Upper lobe of left lung (tissue), 6 donors: ENCODE measurements around the gene SLC9A9. TPM values are rescaled to one million over a fixed set of nuclear protein-coding genes. Genes with fewer than 3 reads are reported as not detected.

Source experiments
- ATAC-seq, 2 donors: fragments of 200-7000 bp; cut with Tn5 transposase; one replicate each; pipeline ENCODE4 v1.9.1; 2022; ENCODE audit warnings: mild to moderate bottlenecking in 2 of 2, moderate library complexity in 2 of 2; ENCODE audit not compliant: low FRiP score in 2 of 2
- DNase-seq, 2 donors: peaks; one replicate each; pipeline ENCODE4 v3.0.0-alpha.2; 2019 to 2020
- H3K27ac ChIP-seq, 4 donors: fragments of 200-600 bp; sonication (generic); one replicate each; pipeline ENCODE4 v1.5.1; 2016 to 2019
- H3K27me3 ChIP-seq, 4 donors: fragments of 200-600 bp; sonication (generic); one replicate each; pipeline ENCODE4 v1.5.1; 2017 to 2019
- H3K36me3 ChIP-seq, 4 donors: fragments of 200-600 bp; sonication (generic); one replicate each; pipeline ENCODE4 v1.5.1; 2016 to 2019
- H3K4me1 ChIP-seq, 4 donors: fragments of 200-600 bp; sonication (generic); one replicate each; pipeline ENCODE4 v1.5.1; 2018 to 2019
- H3K4me3 ChIP-seq, 4 donors: fragments of 200-600 bp; sonication (generic); one replicate each; pipeline ENCODE4 v1.5.1; 2017 to 2019; ENCODE audit warnings: mild to moderate bottlenecking in 2 of 4, moderate library complexity in 1 of 4
- H3K9me3 ChIP-seq, 4 donors: fragments of 200-600 bp; sonication (generic); one replicate each; pipeline ENCODE4 v1.5.1; 2018 to 2019
- CTCF ChIP-seq, 6 experiments: fragments of 450-650 bp in 4 of 6; fragments of 200-600 bp in 2 of 6; sonication (generic) in 2 of 6; IDR thresholded peaks; one replicate each; pipeline ENCODE4 v1.5.1; 2016 to 2019; ENCODE audit warnings: antibody characterized with exemption in 6 of 6
- EP300 ChIP-seq, 4 donors: sonication (generic); formaldehyde crosslinking; IDR thresholded peaks; one replicate each; pipeline ENCODE4 v1.5.1; 2017; ENCODE audit warnings: antibody characterized with exemption in 4 of 4, control low read depth in 2 of 4
- POLR2A ChIP-seq, 4 donors: fragments of 450-650 bp; IDR thresholded peaks; one replicate each; pipeline ENCODE4 v1.5.1; 2016 to 2017; ENCODE audit warnings: antibody characterized with exemption in 4 of 4, mild to moderate bottlenecking in 2 of 4
- POLR2AphosphoS5 ChIP-seq, 2 donors: sonication (generic); formaldehyde crosslinking; IDR thresholded peaks; one replicate each; pipeline ENCODE4 v1.5.1; 2017; ENCODE audit warnings: antibody characterized with exemption in 2 of 2
- WGBS, 2 donors: methylation state at CpG; one replicate each; pipeline ENCODE4 v1.1.5; 2017 to 2018; 5-methylcytosine and 5-hydroxymethylcytosine counted together
- total RNA-seq, 6 donors: library from RNA; depleted of rRNA in 4 of 6; stranded (reverse); fragments of >200 nt in 4 of 6; gene quantifications; one replicate each; pipeline versions ENCODE4 v1.1.0 to v1.2.1, GENCODE V29; 2016 to 2021
- donor health status: DM: no; HTN: no; CAD: no; lungs with moderate emphysema.
- donor health status: DM: no; HTN: yes; CAD: no; lungs with severe emphysema.

Gene SLC9A9
- total RNA-seq, 6 donors from 2014 or later = 4.2 to 20.4 (median 8.7) TPM

GRCh38 chr3:143849854-143850549, 1.7 kb upstream of the SLC9A9 start:
- ATAC-seq (peak in 1 of 2 donors; percentile 72), DNase-seq (no peak)
- WGBS, 2 donors = 25 to 29% methylated on average over 4 of the region's 4 CpGs
- Histone ChIP-seq H3K27me3 (no peaks in the 10 kb centered on the region), H3K9me3 (no peaks in the 10 kb centered on the region), H3K36me3 (no peaks in the 10 kb centered on the region), H3K4me3 (no peak overlapping the region), H3K27ac (no peak overlapping the region), H3K4me1 (peaks cover 7 to 35% (median 17%) of the 10 kb centered on the region in 4 donors)
- TF ChIP-seq POLR2AphosphoS5 (IDR thresholded peaks at IDR 0.05) (no peak), CTCF (IDR thresholded peaks at IDR 0.05) (no peak), EP300 (IDR thresholded peaks at IDR 0.05) (no peak), POLR2A (IDR thresholded peaks at IDR 0.05) (no peak)

- no peaks in the 10 kb centered on the region for H3K9me3 ChIP-seq
- DNase-seq (no peak), ATAC-seq (no peak)
- no peaks in the 10 kb centered on the region for H3K27me3 ChIP-seq
- TF ChIP-seq POLR2AphosphoS5 (IDR thresholded peaks at IDR 0.05) = no peak
- no peak for TF ChIP-seq POLR2A (IDR thresholded peaks at IDR 0.05)
- no peak for TF ChIP-seq CTCF (IDR thresholded peaks at IDR 0.05)
- no peak for TF ChIP-seq EP300 (IDR thresholded peaks at IDR 0.05)
- H3K36me3 ChIP-seq = no peaks in the 10 kb centered on the region
- peak overlapping the region in 1 of 4 donors; percentile 61 for H3K4me3 ChIP-seq
- 51 to 58% methylated on average over 2 of the region's 2 CpGs for WGBS, 2 donors
- H3K4me1 ChIP-seq = peaks cover 7 to 35% (median 17%) of the 10 kb centered on the region in 4 donors
- peak overlapping the region in 1 of 4 donors; percentile 62 for H3K27ac ChIP-seq
These were observed 436 bp upstream of the SLC9A9 start for GRCh38 chr3:143848704-143849103.

GRCh38 chr3:143843587-143843986, 4.7 kb downstream of the SLC9A9 start:
- ATAC-seq (no peak), DNase-seq (no peak)
- Histone ChIP-seq H3K4me3 (no peak overlapping the region), H3K36me3 (no peaks in the 10 kb centered on the region), H3K27me3 (no peaks in the 10 kb centered on the region), H3K4me1 (peaks cover 0 to 16% (median 8%) of the 10 kb centered on the region in 4 donors), H3K27ac (no peak overlapping the region), H3K9me3 (no peaks in the 10 kb centered on the region)
- WGBS, 2 donors = 95 to 97% methylated on average over 2 of the region's 2 CpGs
- TF ChIP-seq POLR2A (IDR thresholded peaks at IDR 0.05) (no peak), EP300 (IDR thresholded peaks at IDR 0.05) (no peak), POLR2AphosphoS5 (IDR thresholded peaks at IDR 0.05) (no peak), CTCF (IDR thresholded peaks at IDR 0.05) (no peak)

- H3K4me3 ChIP-seq = no peak overlapping the region
- peaks cover 0 to 8% (median 1%) of the 10 kb centered on the region in 4 donors for H3K4me1 ChIP-seq
- 80 to 84% methylated on average over 4 of the region's 4 CpGs for WGBS, 2 donors
- DNase-seq (no peak), ATAC-seq (no peak)
- TF ChIP-seq POLR2A (IDR thresholded peaks at IDR 0.05) = no peak
- no peak for TF ChIP-seq POLR2AphosphoS5 (IDR thresholded peaks at IDR 0.05)
- TF ChIP-seq EP300 (IDR thresholded peaks at IDR 0.05) = no peak
- no peak for TF ChIP-seq CTCF (IDR thresholded peaks at IDR 0.05)
- no peak overlapping the region for H3K27ac ChIP-seq
- H3K36me3 ChIP-seq = no peaks in the 10 kb centered on the region
- H3K9me3 ChIP-seq = no peaks in the 10 kb centered on the region
- H3K27me3 ChIP-seq = no peaks in the 10 kb centered on the region
These were observed 7.6 kb downstream of the SLC9A9 start for GRCh38 chr3:143840636-143841035.

- TF ChIP-seq POLR2AphosphoS5 (IDR thresholded peaks at IDR 0.05) (no peak), EP300 (IDR thresholded peaks at IDR 0.05) (no peak), CTCF (IDR thresholded peaks at IDR 0.05) (no peak), POLR2A (IDR thresholded peaks at IDR 0.05) (no peak)
- WGBS, 2 donors = 73 to 83% methylated on average over 2 of the region's 2 CpGs
- no peaks in the 10 kb centered on the region for H3K27me3 ChIP-seq
- DNase-seq (no peak), ATAC-seq (no peak)
- no peak overlapping the region for H3K27ac ChIP-seq
- H3K36me3 ChIP-seq = no peaks in the 10 kb centered on the region
- H3K4me1 ChIP-seq = peaks cover 0 to 8% (median 0%) of the 10 kb centered on the region in 4 donors
- no peak overlapping the region for H3K4me3 ChIP-seq
- no peaks in the 10 kb centered on the region for H3K9me3 ChIP-seq
These were observed 8.3 kb downstream of the SLC9A9 start for GRCh38 chr3:143839980-143840379.
